Smooth muscle cell of bladder (primary cell): ENCODE measurements around the gene DUS2. TPM values are rescaled to one million over a fixed set of nuclear protein-coding genes. Genes with fewer than 3 reads are reported as not detected.

ENCODE experiments used
- total RNA-seq: library from RNA; depleted of rRNA; stranded (reverse); fragments of >200 nt; gene quantifications from 2 replicates; pipeline ENCODE4 v1.2.3, GENCODE V29; 2014

The DUS2 gene
- 10.8 and 12.5 TPM in 2 replicates for total RNA-seq

DNA sequence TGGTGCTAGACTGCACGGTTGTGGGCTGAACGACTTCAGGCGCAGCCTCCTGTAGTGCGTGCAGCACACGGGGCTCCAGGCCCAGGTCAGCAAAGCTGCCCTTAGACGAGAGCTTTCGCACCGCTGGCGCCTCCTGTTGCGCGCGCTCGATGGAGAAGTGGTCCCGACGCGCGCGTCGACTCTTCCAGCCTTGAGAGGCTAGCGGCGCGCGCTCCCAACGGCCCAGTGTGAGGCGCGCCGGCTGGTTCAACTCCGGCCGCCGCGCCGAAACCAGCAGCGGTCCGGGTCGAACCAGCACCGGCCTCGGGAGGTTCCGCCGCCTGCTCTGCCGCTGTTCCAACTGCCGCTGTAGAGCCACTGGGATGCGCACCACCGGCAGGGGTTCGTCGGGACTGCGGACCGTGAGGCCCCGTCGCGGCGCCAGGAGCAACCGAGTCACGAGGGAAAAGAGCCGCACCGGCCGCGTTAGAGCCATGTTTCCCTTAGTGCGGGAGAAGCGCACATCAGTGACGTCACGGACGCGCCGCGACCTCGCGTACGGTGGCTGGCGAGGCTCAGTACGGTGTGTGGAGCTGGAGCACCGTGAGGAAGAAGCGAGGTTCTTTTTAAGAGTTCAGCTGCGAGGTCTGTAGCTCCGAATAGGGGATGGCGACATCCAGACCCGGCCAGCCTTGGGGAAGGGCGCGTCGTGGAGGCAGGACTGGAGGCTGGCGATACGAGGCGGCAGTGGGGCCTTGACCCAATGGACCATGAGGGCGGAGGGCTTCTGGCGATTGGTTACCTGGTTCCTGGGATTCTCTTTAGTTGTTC lies at the start of gene DUS2, which contains the start of gene DDX28:
TSS of gene DUS2 (plus strand) at position 557 of the 810 bp plus-strand sequence. CDS start 14,740 bp downstream, outside the sequence.
TSS of gene DDX28 (minus strand) at position 505 of the 810 bp plus-strand sequence. CDS start at position 475, 30 bp downstream.

DNA sequence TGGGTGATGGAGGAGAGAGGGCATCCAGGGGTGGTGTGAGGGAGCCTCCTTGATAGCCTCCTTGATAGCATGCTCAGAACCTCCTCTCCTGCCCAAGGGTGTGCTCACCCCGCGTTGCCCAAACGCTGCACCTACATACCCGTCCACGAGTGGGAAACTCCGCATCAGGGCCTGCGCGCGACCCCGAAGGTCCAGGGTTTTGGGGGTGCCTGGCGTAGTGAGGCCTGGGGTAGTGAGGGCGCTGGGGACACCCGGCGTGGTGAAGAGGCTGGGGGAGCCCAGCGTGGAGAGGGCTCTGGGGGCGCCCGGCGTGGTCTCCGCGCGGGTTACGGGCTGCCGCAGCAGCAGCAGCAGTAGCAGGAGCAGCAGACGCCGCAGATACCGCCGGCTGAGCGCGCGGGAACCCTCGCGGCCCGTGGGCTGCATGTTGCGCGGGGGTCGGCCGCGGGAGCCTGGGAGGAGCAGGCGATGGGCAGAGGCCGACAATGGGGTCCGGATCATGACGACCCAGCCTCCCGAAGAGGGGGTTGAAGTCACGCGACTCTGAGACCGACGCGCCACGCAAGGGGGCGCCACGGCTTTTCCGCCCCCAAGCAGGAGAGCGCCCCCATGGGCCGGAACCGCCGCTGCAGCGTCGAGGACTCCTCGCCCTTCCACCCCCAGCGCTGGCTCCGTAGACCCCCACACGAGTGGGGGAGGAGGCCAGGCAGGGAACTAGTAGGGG lies 43.0 kb upstream of the DUS2 start, which contains the start of gene DPEP3:
TSS of gene DPEP3 (minus strand) at position 545 of the 724 bp plus-strand sequence. CDS start at position 426, 119 bp downstream.

DNA sequence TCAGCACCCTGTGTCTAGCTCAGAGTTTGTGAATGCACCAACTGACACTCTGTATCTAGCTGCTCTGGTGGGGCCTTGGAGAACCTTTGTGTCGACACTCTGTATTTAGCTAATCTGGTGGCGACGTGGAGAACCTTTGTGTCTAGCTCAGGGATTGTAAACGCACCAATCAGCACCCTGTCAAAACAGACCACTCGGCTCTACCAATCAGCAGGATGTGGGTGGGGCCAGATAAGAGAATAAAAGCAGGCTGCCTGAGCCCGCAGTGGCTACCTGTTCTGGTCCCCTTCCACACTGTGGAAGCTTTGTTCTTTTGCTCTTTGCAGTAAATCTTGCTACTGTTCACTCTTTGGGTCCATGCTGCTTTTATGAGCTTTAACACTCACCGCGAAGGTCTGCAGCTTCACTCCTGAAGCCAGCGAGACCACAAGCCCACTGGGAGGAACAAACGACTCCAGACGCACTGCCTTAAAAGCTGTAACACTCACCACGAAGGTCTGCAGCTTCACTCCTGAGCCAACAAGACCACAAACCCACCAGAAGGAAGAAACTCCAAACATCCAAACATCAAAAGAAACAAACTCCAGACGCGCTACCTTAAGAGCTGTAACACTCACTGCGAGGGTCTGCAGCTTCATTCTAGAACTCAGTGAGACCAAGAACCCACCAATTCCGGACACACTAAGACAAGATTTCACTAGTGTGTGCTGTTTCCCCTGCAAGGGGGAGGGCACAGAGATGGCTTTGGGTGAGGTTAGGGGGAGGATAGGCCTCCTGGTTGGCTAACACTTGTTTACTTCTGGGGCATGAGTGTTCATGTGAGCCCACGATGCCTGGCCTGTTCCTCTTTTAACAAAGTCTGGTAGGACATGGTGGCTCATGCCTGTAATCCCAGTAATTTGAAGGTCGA lies 24.1 kb upstream of the DUS2 start, which contains the start of gene DPEP2:
TSS of gene DPEP2 (minus strand) at position 706 of the 910 bp plus-strand sequence. CDS start 6,272 bp downstream, outside the sequence.

DNA sequence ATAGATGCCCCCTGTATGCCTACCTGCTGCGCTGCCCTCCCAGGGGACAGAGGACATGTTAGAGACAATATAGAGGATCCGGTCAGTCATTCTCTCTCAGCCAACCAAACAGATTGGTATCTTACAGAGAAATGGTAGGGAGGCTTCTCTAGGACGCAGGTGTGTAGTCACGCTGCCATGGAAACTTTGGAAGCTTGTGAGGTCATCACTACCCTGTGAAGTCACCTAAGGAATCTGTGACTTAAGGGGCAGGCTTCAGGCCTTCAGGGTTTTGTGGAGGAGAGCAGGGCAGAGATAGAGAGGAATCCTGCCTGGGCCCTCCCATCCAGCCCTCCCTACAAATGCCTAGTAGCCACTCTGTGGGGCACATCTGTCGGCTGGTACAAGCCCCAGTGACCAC lies 7.4 kb upstream of the DUS2 start, which contains the start of gene DPEP2NB:
TSS of gene DPEP2NB (minus strand) at position 231 of the 400 bp plus-strand sequence. CDS start at position 90, 141 bp downstream.

DNA sequence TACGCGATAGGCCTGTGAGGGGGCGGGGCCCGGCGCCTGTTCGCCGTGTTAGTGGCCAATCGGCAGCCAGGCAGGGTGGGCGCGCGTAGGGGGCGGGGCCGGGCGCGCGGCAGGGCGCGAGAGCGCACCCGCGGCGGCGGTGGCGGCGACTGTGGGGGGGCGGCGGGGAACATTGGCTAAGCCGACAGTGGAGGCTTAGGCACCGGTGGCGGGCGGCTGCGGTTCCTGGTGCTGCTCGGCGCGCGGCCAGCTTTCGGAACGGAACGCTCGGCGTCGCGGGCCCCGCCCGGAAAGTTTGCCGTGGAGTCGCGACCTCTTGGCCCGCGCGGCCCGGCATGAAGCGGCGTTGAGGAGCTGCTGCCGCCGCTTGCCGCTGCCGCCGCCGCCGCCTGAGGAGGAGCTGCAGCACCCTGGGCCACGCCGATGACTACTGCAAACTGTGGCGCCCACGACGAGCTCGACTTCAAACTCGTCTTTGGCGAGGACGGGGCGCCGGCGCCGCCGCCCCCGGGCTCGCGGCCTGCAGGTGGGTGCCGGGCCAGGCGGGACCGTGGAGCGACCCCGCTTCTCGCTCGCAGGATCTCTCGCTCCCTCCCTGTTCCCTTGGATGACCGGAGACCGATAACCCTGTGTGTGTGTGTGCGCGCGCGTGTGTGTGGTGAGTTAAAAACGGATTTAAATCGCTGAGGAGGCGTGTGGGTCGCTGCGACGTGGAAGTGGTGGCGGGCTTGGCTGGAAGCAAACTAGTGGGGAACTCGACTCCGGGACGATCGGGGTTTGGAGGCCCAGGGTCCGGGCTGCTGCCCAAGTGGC lies 62.4 kb downstream of the DUS2 start, which contains the start of gene NFATC3:
TSS of gene NFATC3 (plus strand) at position 112 of the 813 bp plus-strand sequence. CDS start at position 424, 312 bp downstream.

Other genes starting within 250 kb of the DUS2 start
- 3.1 and 4.3 TPM in 2 replicates for gene RANBP10, start 216.7 kb upstream of the DUS2 start, total RNA-seq
- gene TSNAXIP1, start 216.4 kb upstream of the DUS2 start, total RNA-seq, result 0.57 and 1.2 TPM in 2 replicates
- 22.3 and 31.9 TPM in 2 replicates for gene THAP11, start 181.0 kb upstream of the DUS2 start, total RNA-seq
- gene NUTF2, start 176.4 kb upstream of the DUS2 start, total RNA-seq, result 94.4 and 101 TPM in 2 replicates
- gene CENPT, start 175.6 kb upstream of the DUS2 start, total RNA-seq, result 13.5 and 15.4 TPM in 2 replicates
- 39.3 and 43.6 TPM in 2 replicates for gene EDC4, start 150.2 kb upstream of the DUS2 start, total RNA-seq
- gene NRN1L, start 138.4 kb upstream of the DUS2 start, total RNA-seq, result 0.14 TPM in 1 of 2 replicates, not detected in the other
- 8.7 and 14.7 TPM in 2 replicates for gene PSKH1, start 130.0 kb upstream of the DUS2 start, total RNA-seq
- gene CTRL, start 91.4 kb upstream of the DUS2 start, total RNA-seq, result 0.74 and 0.85 TPM in 2 replicates
- 61.4 and 82.1 TPM in 2 replicates for gene PSMB10, start 86.4 kb upstream of the DUS2 start, total RNA-seq
- gene LCAT, start 79.2 kb upstream of the DUS2 start, total RNA-seq, result 3.6 and 6.1 TPM in 2 replicates
- gene SLC12A4, start 54.6 kb upstream of the DUS2 start, total RNA-seq, result 105 and 150 TPM in 2 replicates
- not detected in 2 replicates for gene DPEP3, start 42.8 kb upstream of the DUS2 start, total RNA-seq
- gene DPEP2, start 23.8 kb upstream of the DUS2 start, total RNA-seq, result not detected in 2 replicates
- not detected in 2 replicates for gene DPEP2NB, start 7.4 kb upstream of the DUS2 start, total RNA-seq
- gene DDX28, start 52 bp upstream of the DUS2 start, total RNA-seq, result 7.8 and 10.3 TPM in 2 replicates
- gene NFATC3, start 62.1 kb downstream of the DUS2 start, total RNA-seq, result 6.7 and 8.3 TPM in 2 replicates
- 0.09 and 0.14 TPM in 2 replicates for gene ESRP2, start 212.8 kb downstream of the DUS2 start, total RNA-seq
- 17.2 and 27.3 TPM in 2 replicates for gene PLA2G15, start 222.1 kb downstream of the DUS2 start, total RNA-seq
- 9.8 and 14.1 TPM in 2 replicates for gene SLC7A6, start 241.2 kb downstream of the DUS2 start, total RNA-seq